ENCODE data around the gene UBE2J2. TPM values are rescaled to one million over a fixed set of nuclear protein-coding genes. Genes with fewer than 3 reads are reported as not detected.

Gene UBE2J2
- polyA plus RNA-seq, 1 of the 3 experiments (the other 2 are of a cell fraction), result 47.5 TPM

DNA sequence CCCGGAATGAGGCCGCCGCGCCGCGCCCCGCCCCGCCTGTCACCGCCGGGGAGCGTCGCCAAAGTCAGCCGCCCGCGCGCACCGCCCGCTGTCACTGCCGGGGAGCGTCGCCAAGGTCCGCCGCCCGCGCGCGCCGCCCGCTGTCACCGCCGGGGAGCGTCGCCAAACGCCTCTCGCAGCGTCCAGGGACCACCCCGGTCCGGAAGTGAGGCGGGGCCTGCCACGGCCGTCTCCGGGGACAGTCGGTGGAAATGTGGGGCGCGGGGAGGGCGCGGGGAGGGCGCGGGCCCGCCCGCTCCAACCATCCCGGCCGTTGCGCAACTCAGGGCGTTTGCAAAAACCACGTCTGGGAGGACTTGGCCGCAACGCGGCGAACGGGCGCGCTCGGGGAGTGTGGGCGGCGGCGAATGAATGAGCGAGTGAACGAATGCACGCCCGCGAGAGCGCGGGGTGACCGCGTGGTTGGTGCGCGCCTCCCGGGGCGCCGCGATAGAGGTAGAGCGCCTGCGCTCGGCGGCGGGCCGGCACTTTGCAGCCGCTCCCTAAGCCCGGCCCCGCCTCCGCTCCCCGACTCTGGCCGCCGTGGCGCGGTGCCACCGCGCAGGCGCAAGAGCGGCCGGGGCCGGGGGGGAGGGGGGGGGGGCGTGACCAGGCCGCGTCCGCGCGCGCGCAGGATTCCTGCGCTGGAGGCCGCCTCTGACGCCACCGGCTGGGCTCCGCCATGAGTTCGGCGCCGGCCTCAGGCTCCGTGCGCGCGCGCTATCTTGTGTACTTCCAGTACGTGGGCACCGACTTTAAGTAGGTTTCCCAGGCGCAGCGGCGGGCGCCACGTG, 34.5 kb upstream of the UBE2J2 start, which contains the start of the genes ACAP3 and PUSL1 (continued):
- TF ChIP-seq, protein P1, sequence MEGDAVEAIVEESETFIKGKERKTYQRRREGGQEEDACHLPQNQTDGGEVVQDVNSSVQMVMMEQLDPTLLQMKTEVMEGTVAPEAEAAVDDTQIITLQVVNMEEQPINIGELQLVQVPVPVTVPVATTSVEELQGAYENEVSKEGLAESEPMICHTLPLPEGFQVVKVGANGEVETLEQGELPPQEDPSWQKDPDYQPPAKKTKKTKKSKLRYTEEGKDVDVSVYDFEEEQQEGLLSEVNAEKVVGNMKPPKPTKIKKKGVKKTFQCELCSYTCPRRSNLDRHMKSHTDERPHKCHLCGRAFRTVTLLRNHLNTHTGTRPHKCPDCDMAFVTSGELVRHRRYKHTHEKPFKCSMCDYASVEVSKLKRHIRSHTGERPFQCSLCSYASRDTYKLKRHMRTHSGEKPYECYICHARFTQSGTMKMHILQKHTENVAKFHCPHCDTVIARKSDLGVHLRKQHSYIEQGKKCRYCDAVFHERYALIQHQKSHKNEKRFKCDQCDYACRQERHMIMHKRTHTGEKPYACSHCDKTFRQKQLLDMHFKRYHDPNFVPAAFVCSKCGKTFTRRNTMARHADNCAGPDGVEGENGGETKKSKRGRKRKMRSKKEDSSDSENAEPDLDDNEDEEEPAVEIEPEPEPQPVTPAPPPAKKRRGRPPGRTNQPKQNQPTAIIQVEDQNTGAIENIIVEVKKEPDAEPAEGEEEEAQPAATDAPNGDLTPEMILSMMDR (IDR thresholded peaks at IDR 0.05), result 0 out of 2 replicates have a peak, but pooled peaks have one; percentile 6
- peak; percentile 28; the same call in 1 of the 2 replicates for TF ChIP-seq YY1 (IDR thresholded peaks at IDR 0.05; ENCODE audit: low read depth)

- Histone ChIP-seq H3F3A (replicated peaks; ENCODE audit: insufficient read depth) (no peaks in the 10 kb centered on the region), H4K20me1 (ENCODE audit: insufficient read depth) (peaks cover 11% of the 10 kb centered on the region; the same call in 1 of the 2 replicates), H3K36me3 (replicated peaks in 1 of 2; ENCODE audit: control insufficient read depth in 1 of 2, insufficient read depth in 2 of 2, low read length in 1 of 2) (peaks cover 0 to 22% of the 10 kb centered on the region in 2 experiments), H3K4me1 (ENCODE audit: control insufficient read depth in 1 of 2, insufficient read depth in 2 of 2, low read depth in 1 of 2, low read length in 1 of 2) (peaks cover 13 to 50% of the 10 kb centered on the region in 2 experiments; a peak in 2 of 4 replicates), H3K79me2 (ENCODE audit: insufficient read depth) (peaks cover 32% of the 10 kb centered on the region), H3K9ac (peak overlapping the region; percentile 68; the same call in 1 of the 2 replicates), H3K4me2 (peak overlapping the region; percentile 95), H3K27ac (ENCODE audit: low read depth in 2 of 2, low read length in 1 of 2) (peak overlapping the region in 1 of 2 experiments; percentile 70; a peak in 2 of 4 replicates), H2AFZ (ENCODE audit: low read depth) (no peak overlapping the region), H3K9me2 (no peaks in the 10 kb centered on the region), H3K4me3 (ENCODE audit: low read depth in 2 of 2, low read length in 1 of 2) (peak overlapping the region; percentile 73 to 91), H3K27me3 (ENCODE audit: insufficient read depth) (no peaks in the 10 kb centered on the region), H3K9me3 (no peaks in the 10 kb centered on the region)
- ChIA-PET POLR2A (no interaction called here), CTCF (interaction anchor here (0.5 kb wide), 1 partner anchor 93 kb away, joined by 3 read pairs; no protein-coding TSS in a partner anchor)
- 7% methylated on average over 19 of the region's 83 CpGs for WGBS (ENCODE audit: low lambda C conversion rate)
- no peak for DNase-seq
- TF ChIP-seq MXI1 (IDR thresholded peaks at IDR 0.05; ENCODE audit: low read depth, low read length), result no peak
- TF ChIP-seq POLR2AphosphoS5 (IDR thresholded peaks at IDR 0.05; ENCODE audit: low read depth, low read length), result no peak
- TF ChIP-seq, protein P2, sequence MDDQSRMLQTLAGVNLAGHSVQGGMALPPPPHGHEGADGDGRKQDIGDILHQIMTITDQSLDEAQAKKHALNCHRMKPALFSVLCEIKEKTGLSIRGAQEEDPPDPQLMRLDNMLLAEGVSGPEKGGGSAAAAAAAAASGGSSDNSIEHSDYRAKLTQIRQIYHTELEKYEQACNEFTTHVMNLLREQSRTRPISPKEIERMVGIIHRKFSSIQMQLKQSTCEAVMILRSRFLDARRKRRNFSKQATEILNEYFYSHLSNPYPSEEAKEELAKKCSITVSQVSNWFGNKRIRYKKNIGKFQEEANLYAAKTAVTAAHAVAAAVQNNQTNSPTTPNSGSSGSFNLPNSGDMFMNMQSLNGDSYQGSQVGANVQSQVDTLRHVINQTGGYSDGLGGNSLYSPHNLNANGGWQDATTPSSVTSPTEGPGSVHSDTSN (IDR thresholded peaks at IDR 0.05), result no peak
- TF ChIP-seq NFIC (IDR thresholded peaks at IDR 0.05; ENCODE audit: borderline replicate concordance), result no peak
- no peak for TF ChIP-seq RFX5 (IDR thresholded peaks at IDR 0.05; ENCODE audit: low read length)
Measured at GRCh38 chr1:1307261-1307922, 33.7 kb upstream of the UBE2J2 start.

- no peak for DNase-seq
- Histone ChIP-seq H3K9me2 (no peaks in the 10 kb centered on the region), H2AFZ (ENCODE audit: low read depth) (no peak overlapping the region), H3K4me2 (peak overlapping the region; percentile 95), H3F3A (replicated peaks; ENCODE audit: insufficient read depth) (no peaks in the 10 kb centered on the region), H3K27me3 (ENCODE audit: insufficient read depth) (no peaks in the 10 kb centered on the region), H4K20me1 (ENCODE audit: insufficient read depth) (peaks cover 11% of the 10 kb centered on the region; the same call in 1 of the 2 replicates), H3K79me2 (ENCODE audit: insufficient read depth) (peaks cover 32% of the 10 kb centered on the region), H3K36me3 (replicated peaks in 1 of 2; ENCODE audit: control insufficient read depth in 1 of 2, insufficient read depth in 2 of 2, low read length in 1 of 2) (peaks cover 0 to 18% of the 10 kb centered on the region in 2 experiments), H3K4me3 (ENCODE audit: low read depth in 2 of 2, low read length in 1 of 2) (peak overlapping the region; percentile 73 to 91), H3K9ac (peak overlapping the region; percentile 68; the same call in 1 of the 2 replicates), H3K4me1 (ENCODE audit: control insufficient read depth in 1 of 2, insufficient read depth in 2 of 2, low read depth in 1 of 2, low read length in 1 of 2) (peaks cover 13 to 50% of the 10 kb centered on the region in 2 experiments; a peak in 2 of 4 replicates), H3K9me3 (no peaks in the 10 kb centered on the region), H3K27ac (ENCODE audit: low read depth in 2 of 2, low read length in 1 of 2) (peak overlapping the region in 1 of 2 experiments; percentile 97; a peak in 2 of 4 replicates)
- whole genome bisulfite sequencing (ENCODE audit: low lambda C conversion rate), result 38% methylated on average over 7 of the region's 27 CpGs
- CTCF ChIA-PET, result interaction anchor here (0.5 kb wide), 1 partner anchor 92 kb away, joined by 3 read pairs; no protein-coding TSS in a partner anchor
- TF ChIP-seq TAF1 (IDR thresholded peaks at IDR 0.05; ENCODE audit: borderline replicate concordance, low read depth, low read length) (no peak), JUND (IDR thresholded peaks at IDR 0.05) (no peak), FOSL2 (IDR thresholded peaks at IDR 0.05; ENCODE audit: borderline replicate concordance, low read depth) (no peak), FOXJ3 (CRISPR knock-in tag; IDR thresholded peaks at IDR 0.05) (no peak), NFIC (IDR thresholded peaks at IDR 0.05; ENCODE audit: borderline replicate concordance) (no peak), USF2 (IDR thresholded peaks at IDR 0.05; ENCODE audit: borderline replicate concordance, low read depth, low read length) (no peak)
- POLR2A ChIA-PET, result no interaction called here
Measured at GRCh38 chr1:1306661-1307260, 33.1 kb upstream of the UBE2J2 start.

Measured in SK-N-SH (cell line).